B cell (primary cell): ENCODE measurements around the gene NIPBL. TPM values are rescaled to one million over a fixed set of nuclear protein-coding genes. Genes with fewer than 3 reads are reported as not detected.

Source experiments
- ATAC-seq: fragments of 200-7000 bp; cut with Tn5 transposase; one replicate; pipeline ENCODE4 v1.10.0; 2021; ENCODE audit warnings: low read depth, mild to moderate bottlenecking, moderate number of reproducible peaks, moderate library complexity
- CTCF ChIA-PET: fragments of 350-600 bp; sonication (Branson Sonifier 250); formaldehyde crosslinking; loops from one replicate; lab custom pipeline; 2021; ENCODE audit warnings: antibody characterized with exemption, inconsistent platforms; lab: Charles Lee
- POLR2A ChIA-PET: fragments of 350-600 bp; sonication (Branson Sonifier 250); formaldehyde crosslinking; loops from one replicate; lab custom pipeline; 2021; ENCODE audit warnings: antibody characterized with exemption; lab: Charles Lee
- DNase-seq: peaks from one replicate; pipeline ENCODE4 v3.0.0; 2013
- H2AFZ ChIP-seq: 2 replicates; pipeline ENCODE4 v1.6.1; 2012; ENCODE audit warnings: mild to moderate bottlenecking, low read depth, low read length; ENCODE audit not compliant: insufficient read depth, poor library complexity, severe bottlenecking
- H3K27ac ChIP-seq, 2 donors: 1 replicate in 1 of 2; 2 replicates in 1 of 2; pipeline ENCODE4 v1.5.1; 2012 to 2013; ENCODE audit warnings: low read length in 2 of 2, mild to moderate bottlenecking in 2 of 2, moderate library complexity in 1 of 2
- H3K27me3 ChIP-seq, 4 experiments: fragments of 200-600 bp in 1 of 4; sonication (generic) in 1 of 4; replicated peaks in 1 of 4; 1 replicate in 2 of 4; 2 replicates in 2 of 4; pipeline versions ENCODE4 v1.6.1 to v1.7.0; 2013 to 2016; ENCODE audit warnings: low read length in 3 of 4, mild to moderate bottlenecking in 2 of 4, mixed read lengths in 1 of 4, moderate library complexity in 1 of 4; ENCODE audit not compliant: insufficient read depth in 4 of 4, control insufficient read depth in 3 of 4; ENCODE audit errors: control extremely low read depth in 1 of 4
- H3K36me3 ChIP-seq, 2 experiments: replicated peaks in 1 of 2; 1 replicate in 1 of 2; 2 replicates in 1 of 2; pipeline versions ENCODE4 v1.6.1 to v1.7.1; 2013; ENCODE audit warnings: low read length in 1 of 2; ENCODE audit not compliant: insufficient read depth in 2 of 2, control insufficient read depth in 1 of 2; ENCODE audit errors: control extremely low read depth in 1 of 2, extremely low read depth in 1 of 2
- H3K4me1 ChIP-seq, 2 donors: fragments of 200-600 bp in 1 of 2; sonication (generic) in 1 of 2; 1 replicate in 1 of 2; 2 replicates in 1 of 2; pipeline versions ENCODE4 v1.5.1 to v1.6.1; 2013 to 2017; ENCODE audit warnings: low read length in 2 of 2; ENCODE audit not compliant: control insufficient read depth in 2 of 2, insufficient read depth in 2 of 2
- H3K4me2 ChIP-seq: replicated peaks from 2 replicates; pipeline ENCODE3; 2012; ENCODE audit warnings: mild to moderate bottlenecking, low read depth, low read length; ENCODE audit not compliant: poor library complexity, severe bottlenecking
- H3K4me3 ChIP-seq, 5 experiments: fragments of 200-600 bp in 1 of 5; sonication (generic) in 1 of 5; 1 replicate in 3 of 5; 2 replicates in 2 of 5; pipeline versions ENCODE4 v1.5.1 to v1.7.0; 2011 to 2016; ENCODE audit warnings: low read length in 4 of 5, mild to moderate bottlenecking in 4 of 5, low read depth in 2 of 5, control low read depth in 1 of 5, moderate library complexity in 1 of 5; ENCODE audit not compliant: insufficient read depth in 1 of 5; ENCODE audit errors: control extremely low read depth in 1 of 5, extremely low read depth in 1 of 5
- H3K79me2 ChIP-seq: fragments of 200-600 bp; sonication (generic); one replicate; pipeline ENCODE4 v1.6.0; 2016; ENCODE audit warnings: low read length; ENCODE audit not compliant: control insufficient read depth, insufficient read depth
- H3K9ac ChIP-seq: fragments of 200-600 bp; sonication (generic); 2 replicates; pipeline ENCODE4 v1.6.1; 2017; ENCODE audit warnings: mild to moderate bottlenecking, low read length, moderate library complexity
- H3K9me3 ChIP-seq, 3 donors: one replicate each; pipeline versions ENCODE4 v1.6.1 to v1.7.1; 2013; ENCODE audit warnings: low read length in 2 of 3; ENCODE audit not compliant: control insufficient read depth in 2 of 3, insufficient read depth in 1 of 3; ENCODE audit errors: control extremely low read depth in 1 of 3
- H4K20me1 ChIP-seq: 2 replicates; pipeline ENCODE4 v1.6.0; 2012; ENCODE audit warnings: mild to moderate bottlenecking, low read length; ENCODE audit not compliant: insufficient read depth, control insufficient read depth, poor library complexity, severe bottlenecking
- H3K27ac Mint-ChIP-seq: one replicate; pipeline ENCODE4 v1.8.0; 2021; ENCODE audit warnings: mixed read lengths
- H3K27me3 Mint-ChIP-seq: one replicate; pipeline ENCODE4 v1.8.0; 2021; ENCODE audit warnings: mixed read lengths
- H3K4me1 Mint-ChIP-seq: one replicate; pipeline ENCODE4 v1.8.0; 2021; ENCODE audit warnings: mixed read lengths
- H3K4me3 Mint-ChIP-seq: one replicate; pipeline ENCODE4 v1.8.0; 2021; ENCODE audit warnings: mixed read lengths
- H3K9me3 Mint-ChIP-seq: one replicate; pipeline ENCODE4 v1.8.0; 2022; ENCODE audit warnings: mixed read lengths; ENCODE audit not compliant: insufficient read depth
- EZH2 ChIP-seq: IDR thresholded peaks from 2 replicates; pipeline ENCODE4 v1.6.1; 2012; ENCODE audit warnings: borderline replicate concordance, low read depth, mild to moderate bottlenecking, moderate library complexity, low read length; ENCODE audit not compliant: insufficient read depth, poor library complexity, severe bottlenecking
- WGBS: methylation state at CpG from one replicate; pipeline ENCODE4 v1.1.5; 2013; ENCODE audit warnings: missing lambda C conversion rate; ENCODE audit not compliant: insufficient coverage; 5-methylcytosine and 5-hydroxymethylcytosine counted together
- intact Hi-C: fragments of 100-400 bp; cut with micrococcal nuclease; formaldehyde crosslinking; loops from one replicate; pipeline ENCODE4 v1.10.0; 2022
- polyA plus RNA-seq: library from polyadenylated mRNA; depleted of rRNA; stranded (reverse); fragments of >200 nt; gene quantifications from 2 replicates; pipeline ENCODE4 v1.2.3, GENCODE V29; 2012
- total RNA-seq, 2 donors: library from RNA; stranded (reverse); fragments of 120-200 nt in 1 of 2; gene quantifications; 1 replicate in 1 of 2; 2 replicates in 1 of 2; pipeline versions ENCODE4 v1.2.3 to v1.2.4, GENCODE V29; 2013 to 2022
- TF ChIP-seq, protein P1 (sequence below): fragments of 200-600 bp; IDR thresholded peaks from one replicate; pipeline ENCODE4 v1.8.0; 2022; ENCODE audit warnings: antibody characterized with exemption, mild to moderate bottlenecking

The NIPBL gene
- total and polyA plus RNA-seq, 2 donors (not counting 1 experiment from before 2014, with no cell fraction given): 24.7 to 112 TPM

DNA sequence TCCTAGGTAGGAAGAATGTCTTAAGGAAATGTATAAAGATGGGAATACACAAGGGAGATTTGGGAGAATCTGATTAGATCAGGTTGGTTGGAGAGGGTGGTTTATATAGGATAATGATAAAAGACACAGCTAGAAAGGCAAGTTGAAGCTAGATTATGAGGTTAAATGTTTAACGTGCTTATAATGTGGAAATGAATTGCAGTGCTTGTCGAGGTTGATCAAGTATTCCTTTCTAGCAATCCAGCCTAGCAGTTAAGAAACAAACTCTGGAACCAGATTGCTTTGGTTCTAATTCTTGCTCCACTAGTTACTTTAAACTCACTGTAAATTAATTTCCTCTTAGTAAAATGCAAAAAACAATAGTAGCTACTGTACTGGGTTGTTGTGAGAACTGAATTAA is 76.5 kb downstream of the NIPBL start:
- TF ChIP-seq EZH2: no peak
- TF ChIP-seq, protein P1, sequence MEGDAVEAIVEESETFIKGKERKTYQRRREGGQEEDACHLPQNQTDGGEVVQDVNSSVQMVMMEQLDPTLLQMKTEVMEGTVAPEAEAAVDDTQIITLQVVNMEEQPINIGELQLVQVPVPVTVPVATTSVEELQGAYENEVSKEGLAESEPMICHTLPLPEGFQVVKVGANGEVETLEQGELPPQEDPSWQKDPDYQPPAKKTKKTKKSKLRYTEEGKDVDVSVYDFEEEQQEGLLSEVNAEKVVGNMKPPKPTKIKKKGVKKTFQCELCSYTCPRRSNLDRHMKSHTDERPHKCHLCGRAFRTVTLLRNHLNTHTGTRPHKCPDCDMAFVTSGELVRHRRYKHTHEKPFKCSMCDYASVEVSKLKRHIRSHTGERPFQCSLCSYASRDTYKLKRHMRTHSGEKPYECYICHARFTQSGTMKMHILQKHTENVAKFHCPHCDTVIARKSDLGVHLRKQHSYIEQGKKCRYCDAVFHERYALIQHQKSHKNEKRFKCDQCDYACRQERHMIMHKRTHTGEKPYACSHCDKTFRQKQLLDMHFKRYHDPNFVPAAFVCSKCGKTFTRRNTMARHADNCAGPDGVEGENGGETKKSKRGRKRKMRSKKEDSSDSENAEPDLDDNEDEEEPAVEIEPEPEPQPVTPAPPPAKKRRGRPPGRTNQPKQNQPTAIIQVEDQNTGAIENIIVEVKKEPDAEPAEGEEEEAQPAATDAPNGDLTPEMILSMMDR: no peak
- WGBS: no CpG with 5 or more reads among the region's 2 CpGs
- no peaks in the 10 kb centered on the region for H3K9me3 Mint-ChIP-seq
- Histone ChIP-seq H4K20me1 (peaks cover 47% of the 10 kb centered on the region), H3K9me3 (no peaks in the 10 kb centered on the region), H2AFZ (no peak overlapping the region), H3K27me3 (no peaks in the 10 kb centered on the region), H3K9ac (no peak overlapping the region), H3K79me2 (peaks cover 69% of the 10 kb centered on the region), H3K4me1 (peaks cover 2 to 24% of the 10 kb centered on the region in 2 donors), H3K36me3 (peaks cover 3 to 22% of the 10 kb centered on the region in 2 experiments), H3K27ac (no peak overlapping the region), H3K4me3 (no peak overlapping the region), H3K4me2 (no peak overlapping the region)
- no peak overlapping the region for H3K27ac Mint-ChIP-seq
- no peak overlapping the region for H3K4me3 Mint-ChIP-seq
- no peaks in the 10 kb centered on the region for H3K27me3 Mint-ChIP-seq
- ChIA-PET POLR2A (interaction anchor here (0.5 kb wide), 1 partner anchor 8 kb away, joined by 3 read pairs; no protein-coding TSS in a partner anchor), CTCF (interaction anchor here (1.7 kb wide), 1 partner anchor 37 kb away, joined by 5 read pairs; no protein-coding TSS in a partner anchor)
- DNase-seq (no peak), ATAC-seq (no peak)
- peaks cover 38% of the 10 kb centered on the region for H3K4me1 Mint-ChIP-seq
- intact Hi-C loops: no loop called here

DNA sequence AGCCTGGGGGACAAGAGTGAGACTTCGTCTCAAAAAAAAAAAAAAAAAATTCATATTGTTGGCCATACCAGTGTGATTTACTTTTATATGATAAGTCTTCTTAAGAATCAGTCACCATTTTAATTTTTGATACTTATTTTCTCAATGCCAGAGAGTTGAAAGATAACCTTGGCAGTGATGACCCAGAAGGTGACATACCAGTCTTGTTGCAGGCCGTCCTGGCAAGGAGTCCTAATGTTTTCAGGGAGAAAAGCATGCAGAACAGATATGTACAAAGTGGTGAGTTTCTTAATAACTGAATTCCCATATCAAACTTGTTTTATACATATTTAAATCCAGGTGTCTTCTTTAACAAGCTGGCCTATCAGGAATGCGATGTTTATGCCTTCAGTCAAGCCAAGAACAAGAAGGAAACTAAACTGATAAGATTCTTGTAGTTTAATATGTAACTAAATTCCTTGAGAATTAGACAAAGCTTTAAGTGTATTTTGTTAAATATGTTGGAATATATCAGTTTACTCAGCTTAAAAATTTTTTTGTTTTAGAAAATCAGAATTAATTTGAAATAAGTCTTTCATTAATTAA is 81.5 kb downstream of the NIPBL start:
- Mint-ChIP-seq H3K4me3 (no peak overlapping the region), H3K9me3 (no peaks in the 10 kb centered on the region), H3K4me1 (peaks cover 8% of the 10 kb centered on the region), H3K27me3 (no peaks in the 10 kb centered on the region), H3K27ac (no peak overlapping the region)
- peaks cover 0 to 6% of the 10 kb centered on the region in 2 donors for H3K4me1 ChIP-seq
- ChIA-PET POLR2A (no interaction called here), CTCF (interaction anchor here (1.6 kb wide), 1 partner anchor 47 kb away, joined by 4 read pairs; no protein-coding TSS in a partner anchor)
- H3K4me3 ChIP-seq: no peak overlapping the region
- no CpG with 5 or more reads among the region's 3 CpGs for WGBS
- TF ChIP-seq, protein P1: no peak
- TF ChIP-seq EZH2: no peak
- no peak overlapping the region for H3K27ac ChIP-seq
- H3K9me3 ChIP-seq: no peaks in the 10 kb centered on the region
- DNase-seq (no peak), ATAC-seq (no peak)
- H4K20me1 ChIP-seq: peaks cover 17% of the 10 kb centered on the region
- H3K27me3 ChIP-seq: no peaks in the 10 kb centered on the region
- no peak overlapping the region for H2AFZ ChIP-seq
- H3K36me3 ChIP-seq: peaks cover 7 to 55% of the 10 kb centered on the region in 2 experiments
- intact Hi-C loops: no loop called here
- no peak overlapping the region for H3K4me2 ChIP-seq
- H3K9ac ChIP-seq: no peak overlapping the region
- peaks cover 26% of the 10 kb centered on the region for H3K79me2 ChIP-seq
